GM19463 (cell line): ENCODE measurements around the gene DNM1L.
"Not testable (repeated sequence)": the region's sequence is repeated elsewhere in the genome, so short reads cannot be mapped to it uniquely, and the experiment has no call there.

Experiments used
- ATAC-seq: cut with Tn5 transposase; IDR thresholded peaks from one replicate; pipeline ENCODE4 v1.9.1; 2021; ENCODE audit warnings: mild to moderate bottlenecking, moderate library complexity; ENCODE audit not compliant: unreplicated experiment

Gene DNM1L

GRCh38 chr12:32695787-32696186, 16.7 kb downstream of the DNM1L start:
- ATAC-seq: no peak

DNA sequence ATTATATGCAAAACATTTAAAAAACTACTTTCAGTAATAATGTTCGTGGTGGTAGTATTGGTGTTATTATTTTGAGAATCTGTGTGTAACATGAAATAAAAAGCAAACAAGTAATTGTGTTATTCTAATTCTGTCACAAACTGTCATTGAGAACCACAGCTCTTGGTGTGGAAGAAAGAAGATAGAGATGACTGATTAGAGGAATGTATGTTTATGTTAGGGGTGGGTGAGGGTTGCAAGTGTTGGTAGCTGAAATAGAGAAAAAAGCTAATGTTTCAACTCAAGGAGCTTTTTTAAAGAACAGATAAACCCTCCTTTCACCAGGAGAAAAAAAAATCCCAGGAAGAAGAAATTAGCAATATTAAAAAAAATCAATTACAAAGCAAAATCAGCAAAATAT, 18.3 kb downstream of the DNM1L start:
- ATAC-seq: no peak

DNA sequence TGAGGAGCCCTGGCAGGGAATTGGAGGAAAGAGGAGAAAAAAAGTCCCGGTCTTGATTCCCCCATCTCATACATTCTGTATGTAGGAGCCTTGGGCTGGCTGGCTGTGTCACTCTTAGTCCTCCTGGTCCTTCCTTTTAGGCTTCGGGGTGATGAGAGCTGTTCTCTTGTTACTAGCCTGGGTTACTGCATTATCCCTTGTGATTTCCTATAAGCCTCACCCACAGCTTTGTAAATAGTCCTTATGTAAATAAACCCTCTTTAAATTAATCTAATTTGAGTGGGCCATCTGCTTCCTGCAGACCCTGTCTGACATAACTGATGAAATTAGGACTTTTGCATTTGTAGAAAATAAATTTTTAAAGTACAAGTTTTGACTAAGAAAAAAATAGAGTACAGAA, 19.2 kb downstream of the DNM1L start:
- no peak for ATAC-seq

DNA sequence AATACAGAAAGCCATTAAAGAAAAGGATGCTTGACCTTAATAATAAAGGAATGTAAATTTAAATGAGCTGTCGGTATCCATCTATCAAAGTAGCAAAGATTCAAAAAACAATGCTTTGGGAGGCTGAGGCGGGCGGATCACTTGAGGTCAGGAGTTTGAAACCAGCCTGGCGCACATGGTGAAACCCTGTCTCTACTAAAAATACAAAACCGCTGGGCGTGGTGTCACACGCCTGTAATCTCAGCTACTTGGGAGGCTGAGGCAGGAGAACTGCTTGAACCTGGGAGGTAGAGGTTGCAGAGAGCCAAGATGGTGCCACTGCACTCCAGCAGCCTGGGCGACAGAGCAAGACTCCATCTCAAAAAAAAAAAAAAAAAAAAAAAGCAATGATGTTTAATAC, 20.3 kb downstream of the DNM1L start:
- not testable (repeated sequence) for ATAC-seq

GRCh38 chr12:32702473-32702872, 23.4 kb downstream of the DNM1L start:
- ATAC-seq: no peak

DNA sequence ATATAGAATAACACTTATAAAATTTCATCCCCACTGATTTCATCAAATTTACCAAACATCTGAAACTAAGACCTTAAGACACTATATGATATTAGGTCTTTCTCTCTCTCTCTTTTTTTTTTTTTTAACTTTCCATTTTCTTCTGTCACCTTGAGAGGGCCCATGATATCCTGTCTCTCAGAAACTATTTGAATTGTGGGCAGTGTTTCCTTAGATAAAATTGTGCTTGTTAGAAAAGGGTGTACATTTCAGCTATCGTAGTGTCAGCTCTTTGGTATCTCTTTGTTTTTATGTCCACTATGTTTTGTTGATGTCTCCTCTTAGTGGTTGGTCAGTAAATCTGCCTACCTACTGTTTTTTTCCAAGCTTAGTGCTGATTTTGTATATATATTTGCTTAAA, 23.8 kb downstream of the DNM1L start:
- ATAC-seq: no peak

GRCh38 chr12:32705783-32706182, 26.7 kb downstream of the DNM1L start:
- no peak for ATAC-seq

GRCh38 chr12:32706335-32707024, 27.4 kb downstream of the DNM1L start:
- no peak for ATAC-seq

- ATAC-seq: no peak
These were observed 29.8 kb downstream of the DNM1L start for GRCh38 chr12:32708926-32709325.

DNA sequence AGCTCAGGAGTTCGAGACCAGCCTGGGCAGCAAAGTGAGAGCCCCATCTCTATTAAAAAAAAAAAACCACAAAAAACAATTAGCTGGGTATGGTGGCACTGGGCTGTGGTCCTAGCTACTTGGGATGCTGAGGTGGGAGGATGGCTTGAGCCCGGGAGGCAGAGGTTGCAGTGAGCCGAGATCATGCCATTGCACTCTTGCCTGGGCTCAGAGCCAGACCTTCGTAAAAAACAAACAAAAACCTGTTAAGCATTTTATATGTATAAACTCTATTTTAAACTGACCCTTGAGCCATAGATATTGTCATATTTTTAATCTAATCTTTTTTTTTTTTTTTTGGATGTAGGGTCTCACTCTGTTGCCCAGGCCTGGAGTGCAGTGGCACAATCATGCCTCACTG, 35.7 kb downstream of the DNM1L start:
- no peak for ATAC-seq

DNA sequence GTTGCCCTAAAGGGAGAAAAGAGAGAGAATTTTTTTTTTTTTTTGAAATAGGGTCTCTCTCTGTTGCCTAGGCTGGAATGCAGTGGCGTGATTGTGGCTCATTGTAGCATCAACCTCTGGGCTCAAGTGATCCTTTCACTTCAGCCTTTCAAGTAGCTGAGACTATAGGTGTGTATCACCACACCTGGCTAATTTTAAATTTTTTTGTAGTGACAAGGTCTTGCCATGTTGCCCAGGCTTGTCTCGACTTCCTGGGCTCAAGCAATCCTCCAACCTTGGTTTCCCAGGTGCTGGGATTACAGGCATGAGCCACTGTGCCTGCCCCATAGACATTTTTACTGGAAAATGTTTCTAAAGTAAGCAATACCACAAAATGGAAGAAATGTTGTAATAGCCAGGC, 39.8 kb downstream of the DNM1L start:
- ATAC-seq: no peak

- ATAC-seq: not testable (repeated sequence)
These were observed 46.2 kb downstream of the DNM1L start for GRCh38 chr12:32725308-32725707.

GRCh38 chr12:32726286-32726685, 47.2 kb downstream of the DNM1L start:
- no peak for ATAC-seq

- no peak for ATAC-seq
These were observed 48.1 kb downstream of the DNM1L start for GRCh38 chr12:32727237-32727636.

GRCh38 chr12:32734952-32735351, 55.9 kb downstream of the DNM1L start:
- no peak for ATAC-seq

- ATAC-seq: no peak
These were observed 57.3 kb downstream of the DNM1L start for GRCh38 chr12:32736445-32736844.

- no peak for ATAC-seq
These were observed 58.6 kb downstream of the DNM1L start for GRCh38 chr12:32737715-32738114.

GRCh38 chr12:32739279-32739678, 60.2 kb downstream of the DNM1L start:
- no peak for ATAC-seq

DNA sequence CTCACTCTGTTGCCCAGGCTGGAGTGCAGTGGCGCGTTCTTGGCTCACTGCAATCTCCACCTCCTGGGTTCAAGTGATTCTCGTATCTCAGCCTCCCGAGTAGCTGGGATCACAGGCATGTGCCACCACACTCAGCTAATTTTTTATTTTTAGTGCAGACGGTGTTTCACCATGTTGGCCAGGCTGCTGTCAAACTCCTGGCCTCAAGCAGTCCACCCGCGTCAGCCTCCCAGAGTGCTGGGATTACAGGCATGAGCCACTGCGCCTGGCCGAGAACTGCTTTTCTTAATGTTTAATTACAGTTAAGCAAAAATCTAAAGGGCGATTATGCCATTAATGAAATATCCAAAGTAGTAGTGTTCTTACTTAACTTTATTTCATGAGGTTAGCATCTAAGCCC, 63.0 kb downstream of the DNM1L start:
- ATAC-seq: no peak

GRCh38 chr12:32743264-32743663, 64.2 kb downstream of the DNM1L start:
- ATAC-seq: no peak

DNA sequence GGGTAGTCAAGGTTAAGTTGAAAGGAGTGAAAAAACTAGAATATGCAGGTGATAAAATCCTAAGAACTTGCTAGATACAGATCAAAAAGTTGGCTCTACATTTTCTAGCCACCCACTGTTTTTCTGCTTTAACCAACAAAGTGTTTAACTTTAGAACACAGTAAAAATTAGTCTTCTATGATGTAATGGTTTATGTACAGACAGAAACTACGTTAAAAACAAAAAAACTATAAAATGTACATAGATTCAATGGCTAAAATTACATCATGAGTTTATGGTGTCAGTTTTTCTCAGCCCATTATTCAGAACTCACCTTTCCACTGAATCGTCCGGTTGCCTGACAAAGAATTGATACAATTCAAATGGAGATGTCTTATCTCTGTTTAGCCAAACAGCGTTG, 74.5 kb downstream of the DNM1L start:
- ATAC-seq: no peak

DNA sequence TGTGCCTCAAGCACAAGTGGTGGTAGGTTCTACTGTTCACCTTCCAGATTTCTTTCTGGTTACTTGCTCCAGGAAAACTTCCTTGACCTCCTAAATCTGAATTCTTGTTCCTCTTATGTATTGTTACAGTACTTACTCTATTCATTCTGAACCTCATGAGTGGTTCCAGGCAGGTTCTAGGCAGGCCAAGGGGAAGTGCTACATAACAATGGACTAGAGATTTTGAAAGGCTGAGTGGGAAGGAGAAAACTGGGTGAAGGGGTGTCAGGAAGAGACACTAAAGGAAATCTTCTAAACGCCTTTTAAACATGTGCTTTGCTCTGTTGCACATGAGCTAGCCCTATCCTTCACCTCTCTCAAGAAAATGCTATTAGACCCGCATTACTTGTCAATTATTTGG, 75.0 kb downstream of the DNM1L start:
- ATAC-seq: no peak

DNA sequence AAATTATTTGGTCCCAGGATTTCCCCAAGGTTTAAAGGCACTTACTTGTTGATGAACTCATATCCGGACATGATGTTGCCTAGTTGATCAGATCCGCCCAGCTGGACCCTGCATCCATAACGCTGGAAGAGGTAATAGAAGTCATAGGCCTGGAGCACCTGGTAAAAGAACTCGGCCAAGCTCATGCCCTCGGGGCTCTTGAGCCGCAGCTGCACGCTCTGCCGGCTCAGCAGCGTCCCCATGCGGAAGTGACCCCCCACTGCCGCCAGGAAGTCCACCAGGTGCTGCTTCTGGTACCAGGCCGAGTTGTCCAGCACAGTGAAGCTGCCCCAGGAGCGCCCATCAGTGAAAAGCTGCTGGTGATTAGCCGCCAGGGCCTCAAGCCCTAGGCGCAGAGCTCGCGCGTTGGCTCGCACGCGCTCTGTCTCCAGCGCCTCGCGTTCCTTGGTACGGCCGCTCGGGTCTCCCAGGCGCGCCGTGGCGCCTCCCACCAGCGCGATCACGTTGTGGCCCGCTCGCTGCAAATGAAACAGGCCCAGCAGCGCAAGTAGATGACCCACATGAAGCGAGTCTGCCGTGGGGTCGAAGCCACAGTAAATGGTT, 76.1 kb downstream of the DNM1L start:
- peak; percentile 70 for ATAC-seq
